HG02970 (cell line): Measurements from ENCODE around the gene TOPBP1.
"Not testable (repeated sequence)": the region's sequence is repeated elsewhere in the genome, so short reads cannot be mapped to it uniquely, and the experiment has no call there.

Source experiments
- ATAC-seq: cut with Tn5 transposase; IDR thresholded peaks from one replicate; pipeline ENCODE4 v1.9.1; 2021; ENCODE audit warnings: mild to moderate bottlenecking, moderate library complexity, moderate number of reproducible peaks; ENCODE audit not compliant: unreplicated experiment, low FRiP score

The TOPBP1 gene

GRCh38 chr3:133675631-133676335, 14.0 kb upstream of the TOPBP1 start:
- no peak for ATAC-seq

- ATAC-seq: no peak
Measured at GRCh38 chr3:133674290-133674919, 12.7 kb upstream of the TOPBP1 start.

GRCh38 chr3:133673746-133674145, 12.0 kb upstream of the TOPBP1 start:
- ATAC-seq: no peak

- no peak for ATAC-seq
Measured at GRCh38 chr3:133672461-133672860, 10.7 kb upstream of the TOPBP1 start.

GRCh38 chr3:133670525-133670995, 8.8 kb upstream of the TOPBP1 start:
- ATAC-seq: no peak

GRCh38 chr3:133669949-133670524, 8.3 kb upstream of the TOPBP1 start:
- ATAC-seq: no peak

GRCh38 chr3:133667118-133667517, 5.4 kb upstream of the TOPBP1 start:
- no peak for ATAC-seq

GRCh38 chr3:133665188-133665587, 3.4 kb upstream of the TOPBP1 start:
- ATAC-seq: not testable (repeated sequence)

GRCh38 chr3:133663569-133664313, 2.0 kb upstream of the TOPBP1 start:
- no peak for ATAC-seq

GRCh38 chr3:133662278-133662651, 524 bp upstream of the TOPBP1 start:
- ATAC-seq: peak; percentile 41

- no peak for ATAC-seq
Measured at GRCh38 chr3:133659806-133660205, 1.9 kb downstream of the TOPBP1 start.

GRCh38 chr3:133655731-133656515, 5.8 kb downstream of the TOPBP1 start:
- ATAC-seq: no peak

- no peak for ATAC-seq
Measured at GRCh38 chr3:133649486-133650068, 12.2 kb downstream of the TOPBP1 start.

- ATAC-seq: no peak
Measured at GRCh38 chr3:133644768-133645167, 17.0 kb downstream of the TOPBP1 start.

GRCh38 chr3:133643611-133644010, 18.1 kb downstream of the TOPBP1 start:
- ATAC-seq: no peak

- ATAC-seq: no peak
Measured at GRCh38 chr3:133641254-133641653, 20.5 kb downstream of the TOPBP1 start.

- no peak for ATAC-seq
Measured at GRCh38 chr3:133633439-133633838, 28.3 kb downstream of the TOPBP1 start.

- no peak for ATAC-seq
Measured at GRCh38 chr3:133629146-133629545, 32.6 kb downstream of the TOPBP1 start.

- no peak for ATAC-seq
Measured at GRCh38 chr3:133627789-133628188, 34.0 kb downstream of the TOPBP1 start.
